PC-9 (cell line): ENCODE data around the gene PNMA6E. TPM values are rescaled to one million over a fixed set of nuclear protein-coding genes. Genes with fewer than 3 reads are reported as not detected.

ENCODE experiments used
- BruUV-seq: library from RNA; stranded (reverse); fragments of 400-500 nt; replicated peaks from 2 replicates; lab custom pipeline; 2021; lab: Mats Ljungman, UMichigan
- CTCF ChIA-PET: fragments of 300-600 bp; sonication (Branson Sonifier 250); formaldehyde crosslinking; loops from one replicate; lab custom pipeline; 2022; ENCODE audit warnings: antibody characterized with exemption; lab: Charles Lee
- POLR2A ChIA-PET: fragments of 300-600 bp; sonication (Branson Sonifier 250); formaldehyde crosslinking; loops from one replicate; lab custom pipeline; 2022; ENCODE audit warnings: antibody characterized with exemption; ENCODE audit not compliant: unreplicated experiment; lab: Charles Lee
- DNase-seq, 2 experiments: peaks; one replicate each; pipeline versions ENCODE4 v3.0.0 to v3.0.0-alpha.2; 2015 to 2022; ENCODE audit warnings: mixed read lengths in 1 of 2
- H2AFZ ChIP-seq: fragments of 200-600 bp; sonication (generic); 2 replicates; pipeline ENCODE4 v1.8.1; 2017; ENCODE audit warnings: antibody characterized with exemption
- H3F3A ChIP-seq: fragments of 200-600 bp; sonication (generic); 2 replicates; pipeline ENCODE4 v1.8.1; 2017; ENCODE audit warnings: antibody characterized with exemption, mild to moderate bottlenecking, low read depth; ENCODE audit not compliant: insufficient read depth
- H3K27ac ChIP-seq: fragments of 200-600 bp; sonication (generic); 2 replicates; pipeline ENCODE4 v1.6.1; 2016; ENCODE audit warnings: mixed run types
- H3K27me3 ChIP-seq: fragments of 200-600 bp; sonication (generic); 2 replicates; pipeline ENCODE4 v1.6.1; 2016; ENCODE audit warnings: low read depth, mixed run types; ENCODE audit not compliant: insufficient read depth
- H3K36me3 ChIP-seq: fragments of 200-600 bp; sonication (generic); 2 replicates; pipeline ENCODE4 v1.6.1; 2016; ENCODE audit warnings: low read depth, mixed run types
- H3K4me1 ChIP-seq: fragments of 200-600 bp; sonication (generic); replicated peaks from 2 replicates; pipeline ENCODE4 v1.6.1; 2016; ENCODE audit warnings: mixed run types; ENCODE audit not compliant: insufficient read depth
- H3K4me2 ChIP-seq: fragments of 200-600 bp; sonication (generic); 2 replicates; pipeline ENCODE4 v1.6.1; 2017; ENCODE audit warnings: mixed run types
- H3K4me3 ChIP-seq: fragments of 200-600 bp; sonication (generic); 2 replicates; pipeline ENCODE4 v1.6.1; 2016; ENCODE audit warnings: mixed run types
- H3K79me2 ChIP-seq: fragments of 200-600 bp; sonication (generic); 2 replicates; pipeline ENCODE4 v1.6.1; 2017; ENCODE audit warnings: low read depth, mixed run types
- H3K9me2 ChIP-seq: fragments of 200-600 bp; sonication (generic); 2 replicates; pipeline ENCODE4 v1.8.1; 2017; ENCODE audit warnings: mild to moderate bottlenecking; ENCODE audit not compliant: insufficient read depth
- H3K9me3 ChIP-seq: fragments of 200-600 bp; sonication (generic); 2 replicates; pipeline ENCODE4 v1.8.1; 2016; ENCODE audit warnings: low read depth; ENCODE audit not compliant: insufficient read depth
- H4K20me1 ChIP-seq: fragments of 200-600 bp; sonication (generic); 2 replicates; pipeline ENCODE4 v1.8.1; 2017; ENCODE audit not compliant: insufficient read depth
- CTCF ChIP-seq: fragments of 200-600 bp; sonication (generic); conservative IDR thresholded peaks from 2 replicates; pipeline ENCODE4 v1.6.1; 2017; ENCODE audit warnings: mixed run types, antibody characterized with exemption, mild to moderate bottlenecking, moderate library complexity
- EZH2 ChIP-seq: fragments of 200-600 bp; sonication (generic); IDR thresholded peaks from 2 replicates; pipeline ENCODE4 v1.8.0; 2017; ENCODE audit warnings: antibody characterized with exemption, low read depth
- intact Hi-C: fragments of 100-400 bp; cut with micrococcal nuclease; formaldehyde crosslinking; loops from one replicate; pipeline ENCODE4 v1.10.0; 2022; ENCODE audit not compliant: unreplicated experiment
- total RNA-seq: library from RNA; stranded (reverse); gene quantifications from 2 replicates; pipeline ENCODE4 v1.2.3, GENCODE V29; 2021

Gene PNMA6E
- total RNA-seq, 1 experiment from 2014 or later, result not detected

DNA sequence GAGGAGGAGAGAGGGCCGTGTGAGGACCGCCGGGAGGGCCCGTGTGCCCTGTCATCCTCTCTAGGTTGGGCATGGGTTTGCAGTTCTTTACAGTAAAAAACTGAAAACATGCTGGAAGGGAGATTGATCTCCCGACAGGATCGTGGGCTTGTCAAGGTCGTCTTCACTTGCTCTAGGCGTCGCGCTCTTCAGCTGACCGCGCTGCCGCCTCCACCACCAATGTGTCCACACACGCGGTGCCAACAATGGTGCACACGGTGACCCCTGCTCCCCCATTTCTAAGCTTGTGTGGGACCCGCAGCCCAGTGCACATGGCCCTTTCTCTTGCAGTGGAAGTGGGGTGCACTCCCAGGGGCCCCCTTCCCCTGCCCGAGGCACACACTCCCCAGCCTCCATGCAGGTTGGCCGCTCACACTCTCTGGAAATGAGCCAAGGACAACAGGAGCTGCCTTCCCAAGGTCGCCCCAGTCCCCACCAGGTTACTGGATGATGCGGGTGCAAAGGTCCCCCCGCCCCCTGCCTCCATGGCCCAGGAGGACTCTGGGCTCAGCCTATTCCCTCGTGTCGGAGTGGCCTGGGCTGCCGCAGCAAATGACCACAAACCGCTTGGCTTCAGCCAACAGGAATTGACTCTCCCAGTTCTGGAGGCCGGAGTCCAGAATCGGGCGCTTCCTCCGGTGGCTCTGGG is 8.4 kb upstream of the PNMA6E start:
- no peaks in the 10 kb centered on the region for H3K36me3 ChIP-seq
- ChIA-PET CTCF (no interaction called here), POLR2A (no interaction called here)
- intact Hi-C loops, result no loop called here
- H3K4me3 ChIP-seq, result no peak overlapping the region
- H3K79me2 ChIP-seq, result no peaks in the 10 kb centered on the region
- H2AFZ ChIP-seq, result no peak overlapping the region
- H3K27me3 ChIP-seq, result peaks cover 76% of the 10 kb centered on the region
- no peaks in the 10 kb centered on the region for H3K9me3 ChIP-seq
- BruUV-seq, result no TSS peak
- H3K27ac ChIP-seq, result no peak overlapping the region
- no peaks in the 10 kb centered on the region for H4K20me1 ChIP-seq
- H3F3A ChIP-seq, result no peaks in the 10 kb centered on the region
- TF ChIP-seq CTCF (no peak), EZH2 (no peak)
- H3K4me2 ChIP-seq, result no peak overlapping the region
- no peaks in the 10 kb centered on the region for H3K9me2 ChIP-seq
- no peaks in the 10 kb centered on the region for H3K4me1 ChIP-seq
- no peak for DNase-seq

- no peak overlapping the region for H3K27ac ChIP-seq
- intact Hi-C loops, result no loop called here
- no peak for DNase-seq
- peaks cover 74% of the 10 kb centered on the region for H3K27me3 ChIP-seq
- H2AFZ ChIP-seq, result no peak overlapping the region
- no peak overlapping the region for H3K4me2 ChIP-seq
- TF ChIP-seq CTCF (no peak), EZH2 (no peak)
- no peaks in the 10 kb centered on the region for H3K79me2 ChIP-seq
- H4K20me1 ChIP-seq, result no peaks in the 10 kb centered on the region
- H3F3A ChIP-seq, result no peaks in the 10 kb centered on the region
- no peak overlapping the region for H3K4me3 ChIP-seq
- H3K9me2 ChIP-seq, result no peaks in the 10 kb centered on the region
- H3K9me3 ChIP-seq, result no peaks in the 10 kb centered on the region
- no TSS peak for BruUV-seq
- ChIA-PET CTCF (no interaction called here), POLR2A (no interaction called here)
- H3K4me1 ChIP-seq, result no peaks in the 10 kb centered on the region
- H3K36me3 ChIP-seq, result no peaks in the 10 kb centered on the region
Observed at GRCh38 chrX:153408871-153409351, 7.8 kb upstream of the PNMA6E start.

DNA sequence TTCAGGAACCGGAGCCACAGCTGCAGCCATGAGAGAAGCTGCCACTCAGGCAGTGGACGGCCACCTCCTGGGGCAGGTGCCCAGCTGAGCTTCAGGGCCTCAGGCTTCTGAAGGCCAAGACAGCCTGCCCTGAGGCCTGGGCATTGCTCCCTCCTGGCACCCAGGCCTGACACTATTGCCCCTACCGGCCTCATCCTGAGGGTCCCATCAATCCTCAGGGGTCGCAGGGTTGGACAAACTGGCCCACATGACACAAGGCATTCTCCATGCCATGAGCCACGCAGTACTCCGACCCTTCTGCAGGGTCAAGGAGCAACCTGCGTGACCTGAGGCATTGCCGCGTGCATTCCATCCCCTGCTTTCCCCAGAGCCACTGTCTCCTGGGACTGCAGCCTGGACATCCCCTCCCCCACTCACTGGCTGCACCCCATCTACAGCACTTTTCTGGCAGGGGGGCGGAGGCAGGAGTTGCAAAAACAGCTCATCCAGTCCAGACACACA is 7.1 kb upstream of the PNMA6E start:
- ChIA-PET POLR2A (no interaction called here), CTCF (no interaction called here)
- Histone ChIP-seq H3K4me3 (no peak overlapping the region), H3K4me1 (no peaks in the 10 kb centered on the region), H3K9me2 (no peaks in the 10 kb centered on the region), H3K9me3 (no peaks in the 10 kb centered on the region), H3K27me3 (peaks cover 72% of the 10 kb centered on the region), H3K79me2 (no peaks in the 10 kb centered on the region), H2AFZ (no peak overlapping the region), H3K27ac (no peak overlapping the region), H3K36me3 (no peaks in the 10 kb centered on the region), H3F3A (no peaks in the 10 kb centered on the region), H4K20me1 (no peaks in the 10 kb centered on the region), H3K4me2 (no peak overlapping the region)
- no TSS peak for BruUV-seq
- intact Hi-C loops, result no loop called here
- no peak for DNase-seq
- TF ChIP-seq CTCF, result no peak
- no peak for TF ChIP-seq EZH2
